ENCODE results near the gene TIMMDC1. TPM values are rescaled to one million over a fixed set of nuclear protein-coding genes. Genes with fewer than 3 reads are reported as not detected.
"Not testable (repeated sequence)": the region's sequence is repeated elsewhere in the genome, so short reads cannot be mapped to it uniquely, and the experiment has no call there.

The TIMMDC1 gene
- total and polyA plus RNA-seq, 2 donors from 2014 or later, result 114 to 169 TPM

DNA sequence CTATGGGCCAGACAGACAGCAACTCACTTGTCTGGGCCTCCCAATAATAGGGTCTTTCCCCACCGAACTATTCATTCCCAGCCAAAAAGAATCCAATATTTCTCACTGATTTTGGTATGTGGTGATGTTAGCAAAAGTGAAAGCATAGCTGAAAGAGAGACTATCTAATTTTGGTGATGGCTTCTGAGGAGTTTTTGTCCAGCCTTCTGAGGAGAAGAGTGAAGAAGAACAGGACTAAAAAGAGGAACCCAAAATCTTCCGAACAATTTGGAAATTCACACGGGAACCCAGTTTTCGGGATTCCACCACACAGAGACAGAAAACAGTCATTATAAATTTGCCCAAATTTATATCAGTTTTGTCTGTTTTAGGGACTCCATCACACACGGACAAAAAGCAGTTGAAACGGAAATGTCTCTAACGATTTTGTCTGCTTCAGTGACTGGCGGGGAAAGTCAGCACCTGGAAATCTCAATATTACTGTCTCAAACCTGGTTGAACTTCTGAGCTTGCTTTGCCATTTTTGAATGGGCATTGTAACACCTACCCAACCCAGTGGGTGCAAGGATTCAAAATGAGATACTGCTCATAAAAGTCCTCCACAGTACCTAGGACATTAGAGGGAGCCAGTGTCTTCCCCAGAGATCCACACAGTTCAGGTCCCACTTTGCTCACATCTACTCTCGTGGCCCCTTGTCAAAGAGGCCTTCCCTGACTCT is 52.0 kb downstream of the TIMMDC1 start:
- no peaks in the 10 kb centered on the region for H3K36me3 ChIP-seq (ENCODE audit: control insufficient read depth in 2 of 3, insufficient read depth in 3 of 3, low read length in 3 of 3)
- TF ChIP-seq, protein P1, sequence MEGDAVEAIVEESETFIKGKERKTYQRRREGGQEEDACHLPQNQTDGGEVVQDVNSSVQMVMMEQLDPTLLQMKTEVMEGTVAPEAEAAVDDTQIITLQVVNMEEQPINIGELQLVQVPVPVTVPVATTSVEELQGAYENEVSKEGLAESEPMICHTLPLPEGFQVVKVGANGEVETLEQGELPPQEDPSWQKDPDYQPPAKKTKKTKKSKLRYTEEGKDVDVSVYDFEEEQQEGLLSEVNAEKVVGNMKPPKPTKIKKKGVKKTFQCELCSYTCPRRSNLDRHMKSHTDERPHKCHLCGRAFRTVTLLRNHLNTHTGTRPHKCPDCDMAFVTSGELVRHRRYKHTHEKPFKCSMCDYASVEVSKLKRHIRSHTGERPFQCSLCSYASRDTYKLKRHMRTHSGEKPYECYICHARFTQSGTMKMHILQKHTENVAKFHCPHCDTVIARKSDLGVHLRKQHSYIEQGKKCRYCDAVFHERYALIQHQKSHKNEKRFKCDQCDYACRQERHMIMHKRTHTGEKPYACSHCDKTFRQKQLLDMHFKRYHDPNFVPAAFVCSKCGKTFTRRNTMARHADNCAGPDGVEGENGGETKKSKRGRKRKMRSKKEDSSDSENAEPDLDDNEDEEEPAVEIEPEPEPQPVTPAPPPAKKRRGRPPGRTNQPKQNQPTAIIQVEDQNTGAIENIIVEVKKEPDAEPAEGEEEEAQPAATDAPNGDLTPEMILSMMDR (IDR thresholded peaks at IDR 0.05; ENCODE audit: borderline replicate concordance, extremely low read depth, insufficient read depth), result no peak
- H3K27ac ChIP-seq (ENCODE audit: low read depth in 2 of 2, low read length in 2 of 2), result no peak overlapping the region
- H3K4me1 ChIP-seq (ENCODE audit: control insufficient read depth in 2 of 3, insufficient read depth in 2 of 3, low read depth in 1 of 3, low read length in 3 of 3), result no peaks in the 10 kb centered on the region
- intact Hi-C loops (cut with DNase I), result no loop called here
- no peaks in the 10 kb centered on the region for H3K9me3 ChIP-seq (ENCODE audit: control insufficient read depth in 2 of 3, insufficient read depth in 1 of 3, low read length in 3 of 3)
- FAIRE-seq (no peak), DNase-seq (no peak)
- H3K4me3 ChIP-seq (ENCODE audit: low read length in 3 of 3), result no peak overlapping the region
- H3K27me3 ChIP-seq (ENCODE audit: control insufficient read depth, insufficient read depth, low read length), result no peaks in the 10 kb centered on the region
- H3K9ac ChIP-seq (ENCODE audit: low read length in 3 of 3), result no peak overlapping the region

DNA sequence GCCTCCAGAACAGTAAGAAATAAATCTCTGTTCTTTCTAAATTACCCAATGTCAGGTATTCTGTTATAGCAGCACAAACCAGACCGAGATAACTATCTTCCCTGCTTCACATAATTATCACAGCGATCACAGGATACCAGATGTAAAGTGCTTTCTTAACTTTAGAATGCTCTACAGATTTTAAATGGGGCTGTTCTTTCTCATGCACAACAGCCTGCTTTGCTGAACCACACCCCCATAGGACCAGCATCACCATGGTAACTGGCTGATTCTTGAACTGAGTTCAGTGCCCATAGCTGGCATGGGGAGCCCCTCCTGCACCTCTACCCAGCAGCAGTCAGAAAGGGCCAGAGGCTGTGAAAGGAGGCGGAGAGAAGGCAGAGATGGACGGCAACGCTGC is 53.3 kb downstream of the TIMMDC1 start:
- no peak overlapping the region for H3K4me3 ChIP-seq (ENCODE audit: low read length in 3 of 3)
- no peaks in the 10 kb centered on the region for H3K36me3 ChIP-seq (ENCODE audit: control insufficient read depth in 2 of 3, insufficient read depth in 3 of 3, low read length in 3 of 3)
- no peaks in the 10 kb centered on the region for H3K4me1 ChIP-seq (ENCODE audit: control insufficient read depth in 2 of 3, insufficient read depth in 2 of 3, low read depth in 1 of 3, low read length in 3 of 3)
- H3K9me3 ChIP-seq (ENCODE audit: control insufficient read depth in 2 of 3, insufficient read depth in 1 of 3, low read length in 3 of 3), result no peaks in the 10 kb centered on the region
- no peak overlapping the region for H3K9ac ChIP-seq (ENCODE audit: low read length in 3 of 3)
- no peak overlapping the region for H3K27ac ChIP-seq (ENCODE audit: low read depth in 2 of 2, low read length in 2 of 2)
- H3K27me3 ChIP-seq (ENCODE audit: control insufficient read depth, insufficient read depth, low read length), result no peaks in the 10 kb centered on the region
- intact Hi-C loops (cut with DNase I), result no loop called here
- TF ChIP-seq, protein P1 (IDR thresholded peaks at IDR 0.05; ENCODE audit: borderline replicate concordance, extremely low read depth, insufficient read depth), result no peak
- DNase-seq, result no peak
- FAIRE-seq, result no peak

- H3K27me3 ChIP-seq (ENCODE audit: control insufficient read depth, insufficient read depth, low read length); H3K36me3 ChIP-seq (ENCODE audit: control insufficient read depth in 2 of 3, insufficient read depth in 3 of 3, low read length in 3 of 3); H3K9me3 ChIP-seq (ENCODE audit: control insufficient read depth in 2 of 3, insufficient read depth in 1 of 3, low read length in 3 of 3); H3K9ac ChIP-seq (ENCODE audit: low read length in 3 of 3); H3K4me1 ChIP-seq (ENCODE audit: control insufficient read depth in 2 of 3, insufficient read depth in 2 of 3, low read depth in 1 of 3, low read length in 3 of 3); DNase-seq; H3K27ac ChIP-seq (ENCODE audit: low read depth in 2 of 2, low read length in 2 of 2); H3K4me3 ChIP-seq (ENCODE audit: low read length in 3 of 3); intact Hi-C loops (cut with DNase I); FAIRE-seq: not testable (repeated sequence)
Observed at GRCh38 chr3:119552928-119553327, 54.6 kb downstream of the TIMMDC1 start.

GRCh38 chr3:119553823-119554415 is 55.6 kb downstream of the TIMMDC1 start:
- no peaks in the 10 kb centered on the region for H3K36me3 ChIP-seq (ENCODE audit: control insufficient read depth in 2 of 3, insufficient read depth in 3 of 3, low read length in 3 of 3)
- no peak overlapping the region for H3K9ac ChIP-seq (ENCODE audit: low read length in 3 of 3)
- H3K9me3 ChIP-seq (ENCODE audit: control insufficient read depth in 2 of 3, insufficient read depth in 1 of 3, low read length in 3 of 3), result no peaks in the 10 kb centered on the region
- no peak for DNase-seq
- no peaks in the 10 kb centered on the region for H3K4me1 ChIP-seq (ENCODE audit: control insufficient read depth in 2 of 3, insufficient read depth in 2 of 3, low read depth in 1 of 3, low read length in 3 of 3)
- no peak overlapping the region for H3K27ac ChIP-seq (ENCODE audit: low read depth in 2 of 2, low read length in 2 of 2)
- no peak overlapping the region for H3K4me3 ChIP-seq (ENCODE audit: low read length in 3 of 3)
- no peak for FAIRE-seq
- intact Hi-C loops (cut with DNase I), result no loop called here
- TF ChIP-seq, protein P1 (IDR thresholded peaks at IDR 0.05; ENCODE audit: borderline replicate concordance, extremely low read depth, insufficient read depth), result no peak
- no peaks in the 10 kb centered on the region for H3K27me3 ChIP-seq (ENCODE audit: control insufficient read depth, insufficient read depth, low read length)
